HG03064 (cell line): ENCODE measurements around the gene MEGF6.

ENCODE experiments used
- ATAC-seq: cut with Tn5 transposase; IDR thresholded peaks from one replicate; pipeline ENCODE4 v1.9.1; 2021; ENCODE audit warnings: low read depth; ENCODE audit not compliant: unreplicated experiment

MEGF6 gene

GRCh38 chr1:3453203-3453761, 158.0 kb downstream of the MEGF6 start:
- ATAC-seq = no peak

GRCh38 chr1:3452866-3453175, 158.5 kb downstream of the MEGF6 start:
- no peak for ATAC-seq

GRCh38 chr1:3451994-3452865, 159.1 kb downstream of the MEGF6 start:
- ATAC-seq = no peak

GRCh38 chr1:3450983-3451382, 160.3 kb downstream of the MEGF6 start:
- ATAC-seq = no peak

GRCh38 chr1:3450202-3450863, 161.0 kb downstream of the MEGF6 start:
- ATAC-seq = no peak

GRCh38 chr1:3444736-3445135, 166.6 kb downstream of the MEGF6 start:
- no peak for ATAC-seq

- no peak for ATAC-seq
Observed at GRCh38 chr1:3444298-3444697, 167.0 kb downstream of the MEGF6 start.

- ATAC-seq = no peak
Observed at GRCh38 chr1:3443807-3444206, 167.5 kb downstream of the MEGF6 start.

GRCh38 chr1:3442901-3443300, 168.4 kb downstream of the MEGF6 start:
- ATAC-seq = no peak

GRCh38 chr1:3442331-3442730, 169.0 kb downstream of the MEGF6 start:
- no peak for ATAC-seq

- no peak for ATAC-seq
Observed at GRCh38 chr1:3441880-3442279, 169.4 kb downstream of the MEGF6 start.

GRCh38 chr1:3441410-3441847, 169.9 kb downstream of the MEGF6 start:
- no peak for ATAC-seq

- no peak for ATAC-seq
Observed at GRCh38 chr1:3440711-3441409, 170.4 kb downstream of the MEGF6 start.

- ATAC-seq = no peak
Observed at GRCh38 chr1:3440300-3440681, 171.0 kb downstream of the MEGF6 start.
